HL-60/S4 (cell line): ENCODE results near the gene TMEM129.

Experiments used
- in situ Hi-C: fragments of 300-500 bp; cut with MboI; formaldehyde crosslinking; loops from 2 replicates; pipeline ENCODE4 v1.14.3; 2022; ENCODE audit warnings: low sequenced_read_pairs

Gene TMEM129

DNA sequence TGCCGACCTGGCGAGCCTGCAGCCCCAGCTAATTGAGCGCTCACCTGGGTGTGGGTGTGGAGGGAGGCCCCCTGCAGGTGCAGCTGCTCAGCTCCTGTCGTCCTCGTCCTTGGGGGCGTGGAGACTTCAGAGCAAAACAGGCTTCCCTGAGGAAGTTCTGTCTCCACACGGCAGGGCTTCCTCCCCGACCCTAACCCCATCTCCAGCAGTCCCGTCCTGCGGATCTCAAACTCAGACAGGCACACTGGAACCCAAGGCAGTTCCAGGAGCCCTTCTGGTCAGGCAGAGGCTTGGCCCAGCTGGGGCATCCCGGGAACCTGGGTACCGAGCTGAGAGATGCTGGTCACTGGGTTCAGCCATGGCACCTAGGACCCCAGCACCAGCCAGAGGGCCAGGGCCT is 24.6 kb upstream of the TMEM129 start:
- in situ Hi-C loops: loop anchor here (10.0 to 25.0 kb wide), 2 partner anchors 69 to 442 kb away; no protein-coding TSS in a partner anchor

GRCh38 chr4:1745165-1745564 is 24.0 kb upstream of the TMEM129 start:
- in situ Hi-C loops: loop anchor here (10.0 to 25.0 kb wide), 2 partner anchors 70 to 442 kb away; no protein-coding TSS in a partner anchor

- in situ Hi-C loops: loop anchor here (10.0 to 25.0 kb wide), 2 partner anchors 70 to 443 kb away; no protein-coding TSS in a partner anchor
Measured at GRCh38 chr4:1744552-1744951, 23.4 kb upstream of the TMEM129 start.

DNA sequence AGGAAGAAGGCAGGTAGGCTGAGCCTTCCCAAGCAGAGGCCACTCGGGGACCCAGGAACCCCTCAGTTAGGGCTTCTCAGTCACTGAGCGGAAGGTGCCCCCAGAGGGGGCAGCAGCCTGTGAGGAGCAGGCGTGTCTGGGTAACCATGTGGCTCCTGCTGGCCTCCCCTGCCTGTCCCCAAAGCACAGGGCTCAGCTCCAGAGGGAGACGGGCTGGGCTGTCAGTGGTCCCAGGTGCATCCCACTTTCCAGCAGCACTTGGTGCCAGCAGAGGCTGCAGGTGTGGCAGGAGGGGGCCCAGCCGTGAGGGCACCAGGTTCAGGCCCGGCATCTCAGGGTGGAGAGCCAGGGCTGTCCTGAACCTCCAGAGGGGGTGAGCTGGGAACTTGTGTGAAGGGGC is 22.9 kb upstream of the TMEM129 start:
- in situ Hi-C loops: loop anchor here (10.0 to 25.0 kb wide), 2 partner anchors 71 to 443 kb away; no protein-coding TSS in a partner anchor

DNA sequence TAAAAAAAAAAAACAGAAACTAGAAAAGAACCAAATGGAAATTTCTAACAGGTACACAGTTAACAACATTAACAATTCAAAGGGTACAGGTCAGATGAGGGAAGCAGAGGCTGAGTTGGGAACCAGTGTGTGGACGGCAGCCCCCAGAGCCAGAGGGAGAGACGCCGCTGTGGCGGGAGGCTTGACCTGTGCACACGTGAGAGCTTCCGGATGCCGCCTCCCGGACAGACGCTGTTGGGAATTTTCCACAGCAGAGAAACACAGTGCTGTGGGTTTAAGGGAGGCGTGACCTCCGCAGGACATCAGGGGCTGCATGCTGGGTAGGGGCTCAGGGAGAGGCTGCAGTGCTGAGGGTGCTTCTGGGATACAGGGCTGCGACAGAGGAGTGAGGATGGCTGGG is 22.4 kb upstream of the TMEM129 start:
- in situ Hi-C loops: loop anchor here (10.0 to 25.0 kb wide), 2 partner anchors 71 to 444 kb away; no protein-coding TSS in a partner anchor

GRCh38 chr4:1741208-1741607 is 20.1 kb upstream of the TMEM129 start:
- in situ Hi-C loops: loop anchor here (10.0 to 25.0 kb wide), 2 partner anchors 74 to 446 kb away; no protein-coding TSS in a partner anchor

GRCh38 chr4:1740021-1740545 is 19.0 kb upstream of the TMEM129 start:
- in situ Hi-C loops: loop anchor here (10.0 to 25.0 kb wide), 2 partner anchors 75 to 447 kb away; no protein-coding TSS in a partner anchor

DNA sequence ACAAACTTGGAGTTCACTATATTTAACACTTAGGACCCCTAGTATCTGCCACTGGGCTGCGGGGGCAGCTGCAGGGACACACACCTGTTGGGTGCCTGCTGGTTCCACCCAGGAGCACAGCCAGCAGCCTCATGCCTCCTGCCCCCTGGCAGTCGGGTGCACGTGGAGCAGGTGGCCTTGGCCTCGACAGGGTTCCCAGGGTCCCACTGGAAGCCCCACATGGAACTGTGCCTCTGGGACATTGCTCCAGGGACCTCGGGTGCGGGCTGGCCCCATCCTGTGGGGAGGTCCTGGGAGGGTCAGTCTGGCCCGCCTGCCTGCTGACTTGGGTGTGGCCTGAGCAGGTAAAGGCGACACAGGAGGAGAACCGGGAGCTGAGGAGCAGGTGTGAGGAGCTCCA is 18.2 kb upstream of the TMEM129 start:
- in situ Hi-C loops: loop anchor here (25.0 kb wide), 1 partner anchor 448 kb away; no protein-coding TSS in a partner anchor

GRCh38 chr4:1738410-1738809 is 17.3 kb upstream of the TMEM129 start:
- in situ Hi-C loops: loop anchor here (25.0 kb wide), 1 partner anchor 449 kb away; no protein-coding TSS in a partner anchor

DNA sequence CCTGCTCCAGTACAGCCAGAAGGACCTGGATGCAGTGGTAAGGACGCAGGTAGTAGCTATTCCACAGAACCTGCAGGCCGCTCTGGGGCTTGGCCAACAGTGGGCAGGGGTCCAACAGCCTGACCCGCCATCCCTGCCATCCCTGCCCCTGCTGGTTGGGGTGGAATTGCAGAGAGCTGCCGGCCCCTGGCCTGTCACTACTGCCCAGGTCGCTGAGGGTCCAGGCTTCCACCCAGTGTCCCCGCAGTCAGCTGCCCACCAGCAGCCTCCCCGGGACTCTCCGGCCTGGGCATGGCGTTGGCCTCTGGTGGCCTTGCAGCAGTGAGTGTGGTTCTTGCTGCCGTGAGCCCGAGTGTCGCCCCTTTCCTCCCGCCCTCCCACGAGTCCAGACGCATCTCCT is 16.5 kb upstream of the TMEM129 start:
- in situ Hi-C loops: loop anchor here (25.0 kb wide), 1 partner anchor 450 kb away; no protein-coding TSS in a partner anchor

DNA sequence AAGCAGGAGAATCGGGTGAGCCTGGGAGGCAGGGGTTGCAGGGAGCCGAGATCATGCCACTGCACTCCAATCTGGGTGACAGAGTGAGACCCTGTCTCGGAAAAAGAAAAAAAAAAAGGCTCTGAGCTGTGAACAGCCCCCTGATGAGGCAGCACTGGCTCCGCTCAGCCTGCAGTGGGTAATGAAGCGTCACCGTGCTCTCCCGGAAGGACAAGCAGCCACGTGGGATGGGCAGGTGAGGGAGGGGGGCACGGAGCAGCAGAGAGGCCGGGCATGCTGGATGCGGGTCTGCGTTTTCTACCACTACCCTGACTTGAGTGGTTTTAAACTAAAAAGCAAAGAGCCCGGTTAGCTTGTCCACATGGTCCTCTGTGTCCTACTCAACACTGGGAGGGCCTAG is 15.7 kb upstream of the TMEM129 start:
- in situ Hi-C loops: loop anchor here (25.0 kb wide), 1 partner anchor 450 kb away; no protein-coding TSS in a partner anchor

DNA sequence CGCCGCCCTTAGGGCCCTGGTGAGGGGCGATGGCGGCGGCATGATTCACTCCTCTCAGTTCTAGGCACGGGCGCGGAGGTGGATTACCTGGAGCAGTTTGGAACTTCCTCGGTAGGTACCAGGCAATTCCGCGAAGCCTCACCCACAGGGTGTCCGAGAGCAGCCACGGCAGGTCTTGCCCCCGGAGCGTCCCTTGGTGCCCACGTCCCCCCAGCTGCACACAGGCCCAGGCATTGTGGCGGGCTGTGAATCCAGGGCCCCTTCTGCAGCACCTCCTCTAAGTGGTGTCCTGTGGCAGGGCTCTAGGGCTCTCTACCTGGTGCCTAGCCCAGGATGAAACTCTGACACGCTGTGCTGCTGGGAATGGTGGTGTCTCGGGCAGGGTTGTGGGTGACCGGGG is 14.1 kb upstream of the TMEM129 start:
- in situ Hi-C loops: loop anchor here (25.0 kb wide), 1 partner anchor 452 kb away; no protein-coding TSS in a partner anchor

GRCh38 chr4:1732911-1733310 is 11.8 kb upstream of the TMEM129 start:
- in situ Hi-C loops: loop anchor here (25.0 kb wide), 1 partner anchor 454 kb away; no protein-coding TSS in a partner anchor

DNA sequence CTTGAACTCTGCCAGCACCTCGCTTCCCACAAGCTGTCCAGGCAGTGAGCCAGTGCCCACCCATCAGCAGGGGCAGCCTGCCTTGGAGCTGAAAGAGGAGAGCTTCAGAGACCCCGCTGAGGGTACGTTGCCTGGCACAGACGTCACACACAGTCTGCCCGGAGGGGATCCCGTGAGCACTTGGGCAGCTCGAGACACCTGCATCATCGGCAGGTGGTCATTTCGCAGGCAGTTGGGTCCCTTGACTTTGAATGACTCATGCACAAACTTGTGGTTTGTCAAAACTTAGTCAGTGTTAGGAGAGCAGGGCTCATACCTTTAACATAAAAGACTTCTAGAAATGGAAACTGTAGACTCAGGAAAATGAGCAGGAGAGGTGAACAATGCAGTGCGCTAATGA is 10.1 kb upstream of the TMEM129 start:
- in situ Hi-C loops: loop anchor here (25.0 kb wide), 1 partner anchor 456 kb away; no protein-coding TSS in a partner anchor

DNA sequence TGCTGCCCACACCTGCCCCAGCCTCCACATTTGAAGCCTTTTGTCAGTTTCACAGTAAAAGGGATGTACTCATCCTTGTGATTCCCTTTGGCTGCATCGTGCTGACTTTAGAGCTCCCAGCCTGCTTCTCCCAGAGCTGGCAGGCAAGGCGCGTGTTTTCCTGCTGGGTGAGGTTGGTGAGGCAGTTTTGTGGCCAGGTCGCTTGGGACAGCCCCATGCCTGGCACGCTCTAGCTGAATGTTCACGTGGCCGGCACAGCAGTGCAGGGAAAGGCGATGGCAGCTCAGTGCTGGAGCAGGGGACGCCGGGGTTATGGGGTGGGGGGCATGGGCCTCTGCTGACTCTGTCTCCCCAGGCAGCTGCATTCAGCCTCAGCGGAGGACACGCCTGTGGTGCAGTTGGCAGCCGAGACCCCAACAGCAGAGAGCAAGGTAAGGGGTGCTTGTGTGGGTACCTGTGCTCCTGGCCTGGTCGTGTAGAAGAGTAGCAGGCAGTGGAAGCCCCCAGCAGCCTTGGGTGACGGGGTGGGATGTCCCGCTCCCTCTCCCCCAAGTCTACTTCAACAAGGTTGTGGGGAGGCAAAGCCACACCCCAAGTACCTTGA is 9.5 kb upstream of the TMEM129 start:
- in situ Hi-C loops: loop anchor here (25.0 kb wide), 1 partner anchor 457 kb away; no protein-coding TSS in a partner anchor

GRCh38 chr4:1728061-1728980 is 7.2 kb upstream of the TMEM129 start:
- in situ Hi-C loops: loop anchor here (25.0 kb wide), 1 partner anchor 459 kb away; no protein-coding TSS in a partner anchor

- in situ Hi-C loops: loop anchor here (25.0 kb wide), 1 partner anchor 460 kb away; no protein-coding TSS in a partner anchor
Measured at GRCh38 chr4:1727117-1728031, 6.3 kb upstream of the TMEM129 start.

- in situ Hi-C loops: loop anchor here (25.0 kb wide), 1 partner anchor 461 kb away; no protein-coding TSS in a partner anchor
Measured at GRCh38 chr4:1726146-1726934, 5.2 kb upstream of the TMEM129 start.

DNA sequence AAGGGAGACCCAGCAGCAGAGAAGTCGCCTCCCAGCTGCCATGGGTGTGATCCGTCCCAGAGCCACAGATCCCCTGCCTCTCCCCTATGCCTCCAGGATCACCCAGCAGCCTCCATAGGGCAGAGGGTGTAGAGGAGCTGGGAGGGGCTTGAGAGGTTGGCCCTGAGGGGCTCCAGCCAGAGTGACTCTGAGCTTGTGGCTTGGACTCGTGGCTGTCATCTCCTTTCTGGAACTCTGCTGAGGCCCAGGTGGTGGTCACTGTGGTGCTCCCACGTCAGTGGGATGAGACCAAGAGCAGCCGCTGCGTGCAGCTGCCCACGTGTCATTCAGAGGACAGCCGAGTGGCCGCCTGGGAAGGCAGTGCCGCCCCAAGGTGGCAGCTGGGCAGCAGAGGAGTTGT is 4.4 kb upstream of the TMEM129 start:
- in situ Hi-C loops: loop anchor here (25.0 kb wide), 1 partner anchor 462 kb away; no protein-coding TSS in a partner anchor
